A172 (cell line): ENCODE results near the gene MMP17. TPM values are rescaled to one million over a fixed set of nuclear protein-coding genes. Genes with fewer than 3 reads are reported as not detected.

ENCODE experiments used
- DNase-seq: peaks from one replicate; pipeline ENCODE4 v3.0.0-alpha.2; 2015; ENCODE audit warnings: low spot score
- total RNA-seq: library from RNA; depleted of rRNA; stranded (reverse); fragments of >200 nt; shearing (Covaris generic); gene quantifications from 2 replicates; pipeline ENCODE4 v1.2.3, GENCODE V29; 2014

Gene MMP17
- total RNA-seq, 1 experiment from 2014 or later, result 3.7 TPM

DNA sequence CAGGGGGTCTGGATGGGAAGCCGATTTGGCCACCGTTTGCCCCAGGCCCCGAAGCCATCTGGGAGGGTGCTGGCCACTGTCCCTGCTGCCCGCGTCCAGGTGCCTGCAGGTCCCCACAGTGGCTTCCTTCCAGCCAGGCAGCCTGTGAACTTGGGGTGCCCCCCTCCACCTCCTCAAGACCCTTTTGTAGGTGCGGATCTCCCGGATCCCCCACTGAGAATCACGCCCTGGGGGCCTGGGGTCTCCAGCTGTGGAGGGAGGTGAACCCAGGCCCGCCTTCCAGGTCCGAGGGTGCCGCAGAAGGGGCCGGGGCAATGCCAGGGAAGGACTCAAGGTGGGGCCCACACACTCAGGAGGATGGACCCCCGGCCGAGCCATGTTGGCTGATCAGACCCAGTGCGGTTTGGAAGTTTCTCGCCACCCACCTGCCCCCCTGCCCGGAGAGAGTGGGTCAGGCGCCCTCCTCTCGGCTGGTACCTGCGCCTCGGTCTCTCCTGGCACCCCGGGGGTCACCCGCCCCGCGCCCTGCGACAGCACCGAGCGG is 1.7 kb downstream of the MMP17 start:
- no peak for DNase-seq

DNA sequence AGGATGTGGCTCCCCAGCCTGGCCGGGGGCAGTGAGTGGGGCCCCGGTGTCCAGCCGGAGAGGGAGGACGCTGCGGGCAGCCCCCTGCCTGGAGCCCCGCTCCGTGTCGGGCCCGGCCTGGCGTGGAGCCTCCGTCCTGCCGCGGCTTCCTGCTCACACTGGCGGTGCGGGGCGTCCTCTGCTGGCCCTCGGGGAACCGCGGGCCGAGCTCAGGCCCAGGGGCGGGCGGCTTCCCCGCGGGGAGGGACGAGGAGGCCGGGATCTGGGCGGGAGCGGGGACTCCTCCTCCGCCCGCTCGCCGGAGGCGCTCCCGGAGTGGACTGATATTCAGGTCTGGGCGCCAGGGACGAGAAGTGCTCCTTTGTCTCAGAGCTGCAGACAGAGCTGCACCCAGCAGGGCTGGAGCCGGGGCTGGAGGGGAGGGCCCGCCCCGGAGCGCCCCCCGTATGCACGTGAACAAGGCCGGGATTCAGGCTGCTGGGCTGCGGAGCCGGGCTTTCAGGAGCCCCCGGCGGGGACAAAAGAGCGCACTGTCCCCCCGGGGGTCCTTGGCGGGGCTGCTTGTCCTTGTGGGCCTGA is 2.2 kb downstream of the MMP17 start:
- DNase-seq, result peak; percentile 55

DNA sequence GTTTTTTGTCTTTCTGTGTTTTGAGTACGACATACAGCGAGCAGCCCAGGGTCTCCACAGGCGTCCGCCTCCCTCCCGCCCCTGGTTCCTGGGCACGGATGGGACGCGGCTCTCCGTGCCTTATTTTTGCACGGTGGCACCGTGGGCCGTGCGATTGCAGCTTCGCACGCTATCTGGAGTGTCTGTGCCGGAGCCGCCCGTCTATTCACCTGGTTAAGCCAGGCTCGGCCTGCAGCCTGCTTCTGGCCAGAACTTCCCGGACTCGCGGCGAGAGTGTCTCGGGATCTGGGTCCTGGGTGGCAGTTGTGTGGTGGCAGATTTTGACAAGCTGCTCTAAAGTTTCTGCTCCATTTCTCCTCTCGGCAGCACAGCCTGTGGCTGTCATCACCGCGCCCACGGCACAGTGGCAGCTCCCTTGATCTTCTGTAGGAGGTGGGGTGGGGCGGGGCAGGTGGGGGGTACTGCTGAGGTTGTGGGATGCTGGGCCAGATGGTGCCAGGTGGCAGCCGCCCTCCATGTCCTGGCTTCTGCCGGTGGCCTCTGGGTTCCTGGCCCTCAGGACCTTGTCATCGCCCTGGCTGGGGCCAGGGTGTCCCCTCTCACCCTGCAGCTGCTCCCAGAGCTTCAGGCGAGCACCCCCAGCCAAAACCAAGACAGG is 2.9 kb downstream of the MMP17 start:
- peak; percentile 10 for DNase-seq

GRCh38 chr12:131831635-131832041 is 3.4 kb downstream of the MMP17 start:
- peak; percentile 50 for DNase-seq

DNA sequence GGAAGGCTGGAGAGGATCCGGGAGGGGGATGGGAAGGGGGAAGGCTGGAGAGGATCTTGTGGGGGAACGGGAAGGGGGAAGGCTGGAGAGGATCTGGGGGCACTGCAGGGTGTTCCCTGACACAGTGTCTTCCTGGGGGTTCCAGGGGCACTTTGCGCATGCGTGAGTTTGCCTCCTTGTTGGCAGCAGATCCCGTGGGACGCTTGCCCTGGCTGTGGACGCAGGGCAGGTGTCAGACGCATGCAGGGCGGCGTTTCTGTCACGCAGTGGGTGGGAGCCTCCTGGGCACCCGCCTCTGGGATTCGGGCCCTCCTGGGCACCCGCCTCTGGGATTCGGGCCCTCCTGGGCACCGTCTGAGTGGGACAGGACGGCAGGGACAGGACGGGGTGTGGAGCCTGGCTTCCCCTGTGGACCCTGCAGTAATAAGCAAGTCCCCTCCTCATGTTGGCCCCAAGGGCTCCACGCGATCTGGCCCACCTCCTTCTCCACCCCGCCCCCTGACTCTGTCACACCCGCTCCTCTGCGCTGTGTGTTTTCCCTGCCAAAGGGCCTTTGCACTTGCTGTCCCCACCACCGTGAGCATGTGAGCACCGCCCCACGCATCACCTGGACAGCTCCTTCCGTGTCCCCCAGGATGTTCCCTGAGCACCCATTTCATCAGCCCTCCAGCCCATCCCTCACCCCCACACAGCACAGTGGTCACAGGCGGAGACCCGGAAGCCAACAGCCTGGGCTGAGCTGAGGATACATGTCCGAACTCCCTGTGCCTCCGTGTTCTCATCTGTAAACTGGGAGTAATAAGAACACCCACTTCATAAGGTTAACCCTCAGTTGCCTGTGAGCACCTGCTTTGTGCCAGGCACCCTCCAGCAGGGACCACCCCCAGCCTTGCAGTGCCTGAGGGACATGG is 4.4 kb downstream of the MMP17 start:
- peak; percentile 57 for DNase-seq

DNA sequence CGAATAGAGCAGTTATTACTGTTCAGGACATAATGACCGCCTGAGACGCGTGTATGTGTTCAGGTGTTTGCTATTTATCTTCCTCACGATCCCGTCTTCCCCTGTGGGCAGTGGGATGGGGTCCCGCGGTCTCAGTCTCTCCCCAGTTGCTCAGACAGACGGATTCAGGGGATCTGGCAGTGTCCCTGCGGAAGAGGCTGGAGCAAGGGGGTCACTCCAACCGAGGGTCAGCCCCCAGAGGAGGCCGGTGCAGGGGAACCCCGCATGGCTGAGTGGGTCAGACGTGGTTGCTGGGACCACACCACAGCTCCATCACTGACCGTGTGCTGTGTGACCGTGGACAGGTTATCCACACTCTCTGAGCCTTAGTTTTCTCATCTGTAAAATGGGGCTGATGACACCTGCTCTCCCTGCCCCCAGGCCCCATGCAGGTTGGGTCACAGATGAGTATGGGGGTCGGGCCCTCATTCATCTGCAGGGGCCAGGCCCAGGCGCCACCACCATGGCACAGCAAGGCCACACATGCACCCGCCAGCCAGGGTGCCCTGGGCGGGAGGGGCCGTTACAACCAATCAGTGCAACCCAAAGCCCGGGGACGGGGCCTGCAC is 5.2 kb downstream of the MMP17 start:
- no peak for DNase-seq

GRCh38 chr12:131833896-131834641 is 5.9 kb downstream of the MMP17 start:
- peak; percentile 19 for DNase-seq

- DNase-seq, result no peak
Observed at GRCh38 chr12:131834798-131835615, 6.8 kb downstream of the MMP17 start.

DNA sequence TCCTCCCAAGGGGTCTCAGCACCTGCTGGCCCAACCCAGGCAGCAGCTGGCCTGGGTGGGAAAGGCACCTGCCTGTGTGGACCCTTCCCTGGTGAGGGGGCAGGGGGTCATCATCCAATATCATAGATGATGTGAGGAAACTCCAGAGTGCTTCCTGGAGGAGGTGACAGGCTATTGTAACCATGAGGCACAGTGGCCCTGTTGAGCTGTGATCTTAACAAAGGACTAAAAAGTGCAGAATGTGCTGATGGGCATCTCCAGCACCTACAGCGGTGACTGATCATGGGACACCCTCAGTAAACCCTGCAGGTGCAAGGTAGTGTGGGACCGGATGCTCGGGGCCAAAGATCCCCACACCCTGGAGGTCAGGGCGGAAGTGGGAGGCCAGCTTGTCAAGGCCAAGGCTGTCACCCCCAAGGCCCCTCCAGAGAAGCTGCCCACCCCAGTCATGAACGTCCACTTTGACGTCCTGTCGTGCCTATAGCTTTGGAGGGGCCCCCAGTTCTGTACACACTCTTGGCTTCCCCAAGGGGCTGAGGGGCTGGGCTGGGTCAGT is 7.5 kb downstream of the MMP17 start:
- DNase-seq, result no peak

DNA sequence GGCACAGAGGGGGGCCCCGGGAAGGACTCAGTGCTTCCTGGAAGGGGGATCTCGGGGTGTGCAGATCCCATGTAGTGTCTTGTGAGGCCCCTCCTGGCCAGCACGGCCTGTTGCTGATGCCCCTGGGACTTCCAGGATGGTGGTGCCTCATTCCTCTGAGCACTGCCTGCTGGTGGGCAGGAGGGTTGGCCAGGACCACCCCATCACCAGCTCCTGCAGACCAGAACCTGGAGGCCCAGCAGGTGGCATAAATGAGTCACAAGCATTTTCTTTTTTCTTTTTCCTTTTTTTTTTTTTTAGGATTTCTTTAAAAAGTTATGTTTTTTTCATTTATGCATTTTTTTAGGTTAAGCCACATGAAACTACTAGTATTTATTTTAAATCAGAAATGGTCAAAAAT is 8.0 kb downstream of the MMP17 start:
- DNase-seq, result no peak

GRCh38 chr12:131836714-131837397 is 8.7 kb downstream of the MMP17 start:
- DNase-seq, result no peak

DNA sequence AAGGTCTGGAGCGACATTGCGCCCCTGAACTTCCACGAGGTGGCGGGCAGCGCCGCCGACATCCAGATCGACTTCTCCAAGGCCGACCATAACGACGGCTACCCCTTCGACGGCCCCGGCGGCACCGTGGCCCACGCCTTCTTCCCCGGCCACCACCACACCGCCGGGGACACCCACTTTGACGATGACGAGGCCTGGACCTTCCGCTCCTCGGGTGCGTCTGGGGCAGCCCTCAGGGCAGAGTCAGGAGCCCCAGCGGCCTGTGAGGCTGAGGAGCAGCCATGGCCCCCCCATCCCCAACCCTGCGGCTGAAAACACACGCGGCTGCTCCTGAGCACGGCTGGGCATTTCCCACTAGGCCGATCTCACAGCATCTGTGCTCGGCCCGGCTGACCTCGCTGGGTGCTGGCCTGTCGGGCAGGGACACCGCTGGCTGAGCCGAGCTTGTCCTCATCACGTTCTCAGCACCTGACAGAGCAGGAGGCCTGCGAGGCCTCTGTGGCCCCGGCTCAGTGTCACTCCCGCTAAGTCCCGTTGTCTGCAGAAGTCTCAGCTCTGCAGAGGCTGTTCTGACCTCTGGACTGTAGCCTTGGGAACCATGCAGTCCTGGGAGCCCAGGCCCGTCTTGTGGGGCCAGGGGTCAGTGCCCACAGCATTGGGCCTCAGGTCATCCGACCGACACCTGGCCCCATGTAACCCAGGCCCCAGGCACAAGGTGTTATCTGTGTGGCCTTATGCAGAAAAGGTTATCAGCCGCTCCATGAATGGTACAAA is 12.6 kb downstream of the MMP17 start:
- DNase-seq, result no peak

GRCh38 chr12:131841547-131841946 is 13.4 kb downstream of the MMP17 start:
- DNase-seq, result no peak

GRCh38 chr12:131842169-131842568 is 14.0 kb downstream of the MMP17 start:
- no peak for DNase-seq

- DNase-seq, result no peak
Observed at GRCh38 chr12:131843527-131843926, 15.3 kb downstream of the MMP17 start.

DNA sequence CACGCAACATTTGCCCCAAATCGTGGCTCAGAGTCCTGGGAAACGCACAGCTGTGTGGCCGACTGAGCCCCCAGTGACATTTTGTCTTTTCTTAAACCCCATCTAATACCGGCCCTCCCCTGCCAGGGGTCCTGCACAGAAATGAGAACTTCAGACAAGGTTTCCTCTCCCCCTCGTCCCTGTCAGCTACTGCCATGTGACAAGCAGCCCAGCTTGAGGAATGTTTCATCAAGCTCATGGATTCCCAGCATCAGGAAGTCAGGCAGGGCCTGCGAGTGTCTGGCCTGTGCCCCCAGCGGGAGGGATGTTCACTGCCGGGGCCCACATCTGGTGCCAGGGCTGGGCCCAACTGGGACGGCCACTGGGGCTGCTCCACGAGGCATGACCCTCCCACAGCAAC is 15.9 kb downstream of the MMP17 start:
- DNase-seq, result no peak

- no peak for DNase-seq
Observed at GRCh38 chr12:131844656-131845055, 16.5 kb downstream of the MMP17 start.

- DNase-seq, result no peak
Observed at GRCh38 chr12:131845121-131845520, 16.9 kb downstream of the MMP17 start.

DNA sequence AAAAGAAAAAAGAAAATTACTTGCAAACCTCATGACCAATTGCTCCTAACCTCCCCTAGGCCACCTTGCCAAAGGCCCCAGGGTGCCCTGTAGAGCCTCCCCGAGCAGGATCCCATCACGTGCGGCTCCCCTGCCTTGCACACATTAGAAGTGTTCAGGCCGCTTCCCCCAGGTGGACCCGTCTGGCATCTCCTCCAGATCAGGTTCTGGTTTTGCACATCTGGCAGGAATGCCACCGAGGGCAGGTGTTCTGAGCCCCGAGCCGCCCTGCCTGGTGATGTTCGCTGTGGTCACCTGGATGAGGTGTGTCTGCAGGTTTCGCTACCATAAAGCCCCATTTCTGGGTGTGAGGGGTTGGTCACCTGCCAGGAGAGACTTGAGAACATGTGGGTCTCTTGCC is 19.3 kb downstream of the MMP17 start:
- DNase-seq, result no peak
